NCI-H2171 (cell line): ENCODE measurements around the gene ZNF701.
"Not testable (repeated sequence)": the region's sequence is repeated elsewhere in the genome, so short reads cannot be mapped to it uniquely, and the experiment has no call there.

Experiments
- DNase-seq: peaks from one replicate; lab custom pipeline; 2025; lab: John Stamatoyannopoulos, UW

ZNF701 gene

GRCh38 chr19:52570000-52570861, at the start of gene ZNF701:
TSS of gene ZNF701 (plus strand) at chr19:52570287. CDS start at chr19:52574148, 3,861 bp downstream.
- peak; percentile 74 for DNase-seq

DNA sequence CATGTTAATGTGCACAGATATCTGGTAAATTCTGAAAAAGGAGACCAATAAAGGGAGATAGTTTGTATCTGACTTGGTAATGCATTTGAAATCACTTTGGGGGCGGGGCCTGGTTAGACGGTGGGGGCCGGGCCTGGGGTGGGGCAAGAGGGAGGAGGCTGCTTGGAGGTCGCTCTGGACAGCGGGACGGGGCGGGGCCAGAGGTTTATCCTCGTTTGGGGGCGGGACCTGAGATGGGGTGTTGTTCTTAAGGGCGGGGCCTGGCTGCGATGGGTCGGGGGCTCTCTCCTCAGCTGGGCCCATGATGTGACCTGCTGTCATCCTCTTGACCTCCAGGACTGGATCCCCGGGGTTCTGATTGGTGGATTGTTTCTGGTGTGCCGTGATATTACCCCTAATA, 47.5 kb upstream of the ZNF701 start:
- no peak for DNase-seq

DNA sequence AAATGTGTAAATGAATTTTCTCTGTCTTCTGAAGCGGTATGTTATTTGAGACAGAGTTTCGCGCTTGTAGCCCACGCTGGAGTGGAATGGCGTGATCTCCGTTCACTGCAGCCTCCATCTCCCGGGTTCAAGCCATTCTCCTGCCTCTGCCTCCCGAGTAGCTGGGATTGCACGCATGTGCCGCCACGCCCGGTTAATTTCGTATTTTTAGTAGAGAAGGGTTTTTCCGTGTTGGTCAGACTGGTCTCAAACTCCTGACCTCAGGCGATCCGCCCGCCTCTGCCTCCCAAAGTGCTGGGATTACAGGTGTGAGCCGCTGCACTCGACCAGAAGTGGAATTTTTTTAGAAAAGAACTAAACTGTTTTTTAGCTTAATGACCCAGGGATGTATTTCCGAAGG, 46.0 kb upstream of the ZNF701 start:
- DNase-seq: no peak

GRCh38 chr19:52527134-52527955, 42.7 kb upstream of the ZNF701 start, which contains the start of gene ZNF808:
TSS of gene ZNF808 (plus strand) at chr19:52527668. CDS start at chr19:52543285, 15,617 bp downstream.
- peak; percentile 86 for DNase-seq

DNA sequence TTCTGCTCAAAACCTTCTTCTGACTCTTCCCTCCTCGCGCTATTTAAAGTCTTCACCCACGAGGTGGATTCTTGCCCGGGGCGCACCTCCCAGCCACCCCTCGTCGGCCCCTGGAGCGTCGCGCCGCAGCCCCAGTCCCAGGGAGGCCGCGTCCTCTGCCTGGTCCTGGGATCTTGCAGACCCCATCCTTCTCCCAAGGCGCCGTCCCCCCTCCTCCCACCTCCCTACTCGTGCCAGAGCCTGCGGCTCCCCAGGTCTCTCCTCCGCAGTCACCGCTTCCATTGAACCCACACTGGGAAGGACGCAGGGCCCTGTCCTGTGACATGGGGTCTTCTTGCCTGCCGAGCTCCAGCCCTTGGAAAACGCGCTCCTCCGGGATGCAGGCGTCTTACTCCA, 42.1 kb upstream of the ZNF701 start:
- no peak for DNase-seq

DNA sequence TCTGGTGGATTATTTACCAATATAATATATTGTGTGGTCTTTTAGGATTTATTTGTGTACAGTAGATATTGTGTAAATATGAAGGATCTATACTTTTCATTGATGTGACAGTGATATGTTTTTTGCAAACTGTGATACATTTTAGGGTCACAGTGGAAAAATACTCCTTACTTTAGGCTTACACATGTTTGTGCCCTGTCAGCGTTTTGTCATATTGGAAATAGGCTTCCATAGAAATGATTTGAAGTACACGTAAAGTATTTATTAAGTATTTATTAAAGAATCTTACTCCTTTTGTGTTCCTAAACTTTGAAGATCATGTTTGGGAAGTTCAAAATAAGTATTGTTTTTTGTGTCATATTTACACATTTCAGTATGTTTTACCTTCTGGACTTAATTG, 37.6 kb upstream of the ZNF701 start:
- DNase-seq: no peak

DNA sequence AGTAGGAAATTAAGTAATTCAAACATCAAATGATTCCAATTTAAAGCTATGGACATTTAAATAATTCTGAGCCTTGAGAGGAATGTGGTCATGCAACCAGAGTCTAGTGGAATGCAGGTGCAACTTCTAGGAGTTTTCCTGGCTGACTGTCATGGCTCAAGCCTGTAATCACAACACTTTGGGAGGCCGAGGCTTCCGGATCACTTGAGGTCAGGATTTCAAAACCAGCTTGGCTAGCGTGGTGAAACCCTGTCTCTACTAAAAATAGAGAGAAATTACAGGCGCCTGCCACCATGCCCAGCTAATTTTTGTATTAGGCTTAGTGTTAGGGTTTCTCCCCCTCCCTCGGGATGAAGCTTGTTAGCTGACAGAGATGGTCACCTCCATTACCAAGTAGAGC, 36.2 kb upstream of the ZNF701 start:
- no peak for DNase-seq

DNA sequence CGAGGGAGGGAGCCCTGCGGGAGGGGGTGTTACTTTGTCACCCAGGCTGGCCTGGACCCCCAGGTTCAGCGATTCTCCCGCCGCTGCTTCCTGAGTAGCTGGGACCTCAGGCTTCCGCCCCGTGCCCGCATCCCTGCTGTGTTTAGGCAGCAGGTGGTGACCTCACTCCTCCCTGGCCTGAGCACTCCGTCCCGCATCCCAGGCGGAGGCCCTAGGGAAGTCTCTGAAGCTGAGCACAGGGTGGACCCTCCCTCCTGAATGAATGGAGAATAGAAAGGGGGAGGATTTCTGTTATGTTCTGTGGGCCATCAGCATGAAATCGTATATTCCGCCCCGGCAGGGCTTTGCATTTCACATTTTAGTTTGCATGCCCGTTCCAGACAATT, 34.7 kb upstream of the ZNF701 start:
- not testable (repeated sequence) for DNase-seq

DNA sequence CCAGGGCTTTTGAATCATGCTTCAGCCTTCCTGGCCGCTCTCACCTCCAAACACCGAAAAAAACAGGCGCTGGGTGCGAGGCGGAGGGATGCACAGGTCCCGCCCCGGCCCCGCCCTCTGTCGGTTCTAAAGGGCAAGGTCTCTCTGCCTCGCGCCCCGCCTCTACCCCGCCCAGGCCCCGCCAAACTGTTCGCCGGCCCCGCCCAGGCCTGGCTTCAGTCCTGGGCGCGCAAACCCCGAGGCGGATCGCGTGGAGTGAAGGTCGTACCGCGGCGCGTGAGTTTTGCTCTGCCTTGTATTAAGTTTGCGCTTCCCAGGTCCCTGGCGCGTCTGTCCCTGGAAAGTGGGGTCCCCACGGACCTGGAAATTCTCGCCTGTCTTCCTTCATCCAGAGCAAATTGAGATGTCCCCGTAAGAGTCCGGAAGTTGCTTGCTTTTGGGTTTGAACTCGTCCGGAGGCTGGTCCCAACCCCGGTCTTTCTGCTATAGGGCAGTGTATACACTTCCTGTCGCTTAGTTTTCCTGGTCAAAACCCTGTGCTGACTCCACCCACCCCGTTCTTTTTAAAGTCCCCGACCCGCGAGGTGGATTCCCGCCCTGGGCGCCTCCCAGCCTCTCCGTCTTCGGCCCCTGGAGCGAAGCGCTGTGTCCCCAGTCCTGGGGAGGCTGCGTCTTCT, 34.2 kb upstream of the ZNF701 start:
- DNase-seq: no peak

GRCh38 chr19:52536448-52536800, 33.7 kb upstream of the ZNF701 start:
- DNase-seq: no peak

DNA sequence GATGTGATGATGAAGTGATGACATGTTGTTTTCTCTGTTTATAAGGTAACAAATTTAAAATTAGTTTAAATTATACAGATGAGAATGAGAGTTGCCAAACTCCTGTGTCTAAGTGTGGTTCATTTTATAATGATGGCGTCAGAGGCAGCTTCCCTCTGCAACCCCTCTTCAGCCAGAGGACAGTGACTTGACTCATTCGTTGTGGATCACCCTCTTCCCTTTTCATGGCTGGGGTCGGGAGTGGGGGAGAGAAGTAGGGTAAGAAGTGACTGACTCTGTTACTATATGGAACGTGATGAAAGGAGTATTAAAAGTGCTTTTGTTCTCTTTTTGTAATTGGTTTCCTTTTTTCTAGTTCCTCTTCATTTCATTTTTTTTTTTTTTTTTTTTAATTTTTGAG, 31.3 kb upstream of the ZNF701 start:
- DNase-seq: not testable (repeated sequence)

- DNase-seq: not testable (repeated sequence)
Observed at GRCh38 chr19:52541176-52541575, 28.9 kb upstream of the ZNF701 start.

GRCh38 chr19:52541608-52542007, 28.5 kb upstream of the ZNF701 start:
- no peak for DNase-seq

DNA sequence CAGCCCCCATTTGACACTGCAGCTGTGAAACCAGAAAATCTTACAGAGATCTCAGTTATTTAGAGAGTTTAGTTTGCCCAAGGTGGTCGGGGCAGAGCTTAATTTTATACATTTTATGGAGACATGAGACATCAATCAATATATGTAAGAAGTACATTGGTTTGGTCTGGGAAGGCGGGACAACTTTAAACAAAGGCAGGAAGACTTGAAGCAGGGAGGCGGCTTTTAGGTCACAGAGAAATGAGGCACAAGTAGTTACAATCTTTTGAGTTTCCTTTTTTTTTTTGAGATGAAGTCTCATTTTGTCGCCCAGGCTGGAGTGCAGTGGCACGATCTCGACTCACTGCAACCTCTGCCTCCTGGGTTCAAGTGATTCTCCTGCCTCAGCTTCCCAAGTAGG, 27.5 kb upstream of the ZNF701 start:
- DNase-seq: not testable (repeated sequence)

- DNase-seq: no peak
Observed at GRCh38 chr19:52542984-52543664, 27.0 kb upstream of the ZNF701 start.

- DNase-seq: no peak
Observed at GRCh38 chr19:52554216-52554971, 15.7 kb upstream of the ZNF701 start.

DNA sequence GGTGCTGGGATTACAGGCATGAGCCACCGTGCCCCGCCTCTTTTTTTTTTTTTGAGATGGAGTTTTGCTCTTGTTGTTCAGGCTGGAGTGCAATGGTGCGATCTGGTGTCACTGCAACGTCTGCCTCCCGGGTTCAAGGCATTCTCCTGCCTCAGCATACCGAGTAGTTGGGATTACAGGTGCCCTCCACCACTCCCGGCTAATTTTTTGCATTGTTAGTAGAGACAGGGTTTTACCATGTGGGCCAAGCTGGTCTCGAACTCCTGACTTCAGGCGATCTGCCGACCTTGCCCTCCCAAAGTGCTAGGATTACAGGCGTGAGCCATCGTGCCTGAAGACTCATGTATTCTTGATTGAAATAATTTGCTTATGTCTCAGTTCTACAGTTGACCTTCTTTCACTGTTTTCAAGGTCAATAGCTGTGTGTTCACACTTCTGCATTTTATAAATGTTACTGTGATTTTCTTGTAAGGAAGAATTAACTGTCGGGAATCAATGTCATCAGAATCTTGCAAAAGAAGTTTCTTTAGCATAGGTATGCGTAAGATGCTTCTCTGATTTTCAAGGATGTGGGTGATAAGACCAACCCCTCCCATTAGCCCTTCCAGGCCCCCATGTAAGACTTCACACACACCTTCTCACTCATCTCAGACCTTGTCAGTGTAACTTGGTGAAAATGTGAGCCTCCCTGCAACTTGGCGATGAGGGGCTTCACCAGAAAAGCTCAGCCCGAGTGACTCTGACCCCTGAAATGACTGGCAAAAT, 12.7 kb upstream of the ZNF701 start:
- no peak for DNase-seq

- not testable (repeated sequence) for DNase-seq
Observed at GRCh38 chr19:52558732-52559445, 11.2 kb upstream of the ZNF701 start.

DNA sequence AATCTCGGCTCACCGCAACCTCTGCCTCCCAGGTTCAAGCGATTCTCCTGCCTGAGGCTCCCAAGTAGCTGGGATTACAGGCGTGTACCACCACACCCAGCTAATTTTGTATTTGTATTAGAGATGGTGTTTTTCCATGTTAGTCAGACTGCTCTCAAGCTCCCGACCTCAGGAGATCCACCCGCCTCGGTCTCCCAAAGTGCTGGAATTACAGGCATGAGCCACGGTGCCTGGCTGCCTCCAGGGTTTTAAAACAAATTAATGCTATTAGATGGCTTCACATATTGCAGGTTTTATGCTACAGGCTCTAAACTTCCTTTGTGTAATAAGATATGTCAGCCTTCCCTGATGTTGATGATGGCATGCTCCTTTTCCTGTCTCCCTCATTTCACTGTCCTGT, 8.5 kb upstream of the ZNF701 start:
- not testable (repeated sequence) for DNase-seq

DNA sequence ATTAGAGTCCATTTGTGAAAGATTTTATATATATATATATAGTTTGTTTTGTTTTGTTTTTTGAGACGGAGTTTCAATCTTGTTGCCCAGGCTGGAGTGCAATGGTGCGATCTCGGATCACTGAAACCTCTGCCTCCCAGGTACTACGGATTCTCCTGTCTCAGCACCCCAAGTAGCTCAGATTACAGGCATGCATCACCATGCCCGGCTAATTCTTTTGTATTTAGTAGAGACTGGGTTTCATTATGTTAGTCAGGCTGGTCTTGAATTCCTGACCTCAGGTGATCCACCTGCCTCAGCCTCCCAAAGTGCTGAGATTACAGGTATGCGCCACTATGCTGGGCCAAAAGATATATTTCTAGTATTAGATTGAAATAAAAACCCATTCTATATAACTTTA, 4.0 kb upstream of the ZNF701 start:
- no peak for DNase-seq
